HCT116 (cell line): Measurements from ENCODE around the gene AURKAIP1. TPM values are rescaled to one million over a fixed set of nuclear protein-coding genes. Genes with fewer than 3 reads are reported as not detected.

Experiments used
- ATAC-seq: fragments of 200-7000 bp; cut with Tn5 transposase; 2 replicates; pipeline ENCODE4 v1.9.1; 2020; ENCODE audit warnings: mild to moderate bottlenecking, moderate library complexity
- BruUV-seq: library from RNA; stranded (reverse); fragments of 400-500 nt; replicated peaks from 2 replicates; lab custom pipeline; 2021; lab: Mats Ljungman, UMichigan
- CTCF ChIA-PET: fragments of 300-600 bp; sonication (Branson Sonifier 250); formaldehyde crosslinking; loops from one replicate; lab custom pipeline; 2021; ENCODE audit warnings: antibody characterized with exemption; lab: Charles Lee
- POLR2A ChIA-PET: fragments of 300-600, 350-600 bp; sonication (Branson Sonifier 250); formaldehyde crosslinking; loops from one replicate; lab custom pipeline; 2021; ENCODE audit warnings: antibody characterized with exemption; lab: Charles Lee
- RAD21 ChIA-PET, 2 experiments: fragments of 300-600 bp; sonication (Branson Sonifier 250); formaldehyde crosslinking; loops; one replicate each; lab custom pipeline; 2023; ENCODE audit warnings: low total read pairs in 2 of 2; ENCODE audit not compliant: uncharacterized antibody in 2 of 2, unreplicated experiment in 2 of 2, low non-redundant PET in 1 of 2; lab: Charles Lee
- DNase-seq: peaks from one replicate; pipeline ENCODE4 v3.0.0-alpha.2; 2010; ENCODE audit warnings: low read depth, low spot score
- H2AFZ ChIP-seq: fragments of 200-600 bp; shearing (Covaris generic), sonication (generic); 2 replicates; pipeline ENCODE4 v1.6.1; 2017; ENCODE audit warnings: low read depth, mixed run types, mixed read lengths, antibody characterized with exemption, low read length; ENCODE audit not compliant: poor library complexity, severe bottlenecking
- H3K27ac ChIP-seq: 2 replicates; pipeline ENCODE4 v1.5.1; 2012; ENCODE audit warnings: low read depth, low read length
- H3K27me3 ChIP-seq: fragments of 200-600 bp; sonication (generic); 2 replicates; pipeline ENCODE4 v1.6.1; 2016; ENCODE audit warnings: mixed run types, low read length, mixed read lengths; ENCODE audit not compliant: insufficient read depth
- H3K36me3 ChIP-seq, 2 experiments: fragments of 200-500 bp in 1 of 2; fragments of 200-600 bp in 1 of 2; sonication (Bioruptor generic) in 1 of 2; sonication (generic) in 1 of 2; 2 replicates each; pipeline versions ENCODE4 v1.5.1 to v1.6.1; 2014 to 2016; ENCODE audit warnings: low read length in 2 of 2, inconsistent platforms in 1 of 2, mixed read lengths in 1 of 2, mixed run types in 1 of 2; ENCODE audit not compliant: insufficient read depth in 2 of 2, control insufficient read depth in 1 of 2
- H3K4me1 ChIP-seq, 2 experiments: fragments of 200-600 bp in 1 of 2; sonication (generic) in 1 of 2; 2 replicates each; pipeline versions ENCODE4 v1.5.1 to v1.6.1; 2012 to 2017; ENCODE audit warnings: low read length in 2 of 2, inconsistent platforms in 1 of 2, mild to moderate bottlenecking in 1 of 2, mixed read lengths in 1 of 2, mixed run types in 1 of 2, moderate library complexity in 1 of 2; ENCODE audit not compliant: insufficient read depth in 2 of 2, control insufficient read depth in 1 of 2
- H3K4me2 ChIP-seq: fragments of 200-600 bp; sonication (generic); 2 replicates; pipeline ENCODE4 v1.6.1; 2017; ENCODE audit warnings: mixed run types, low read length, mixed read lengths
- H3K4me3 ChIP-seq, 2 experiments: fragments of 200-600 bp in 1 of 2; sonication (generic) in 1 of 2; replicated peaks in 1 of 2; 2 replicates each; pipeline ENCODE4 v1.5.1; 2011 to 2016; ENCODE audit warnings: low read length in 2 of 2, control low read depth in 1 of 2, low read depth in 1 of 2, mild to moderate bottlenecking in 1 of 2, mixed read lengths in 1 of 2, mixed run types in 1 of 2
- H3K79me2 ChIP-seq: fragments of 200-600 bp; sonication (generic); 2 replicates; pipeline ENCODE4 v1.6.1; 2017; ENCODE audit warnings: mild to moderate bottlenecking, mixed run types, low read length, moderate library complexity, mixed read lengths; ENCODE audit not compliant: insufficient read depth
- H3K9ac ChIP-seq: fragments of 200-600 bp; sonication (generic); 2 replicates; pipeline ENCODE4 v1.6.1; 2016; ENCODE audit warnings: low read length, mixed read lengths
- H3K9me2 ChIP-seq: fragments of 200-600 bp; sonication (generic), shearing (Covaris generic); 2 replicates; pipeline ENCODE4 v1.6.1; 2017; ENCODE audit warnings: mixed run types, mild to moderate bottlenecking, moderate library complexity; ENCODE audit not compliant: insufficient read depth
- H3K9me3 ChIP-seq, 2 experiments: fragments of 200-500 bp in 1 of 2; fragments of 200-600 bp in 1 of 2; sonication (Bioruptor generic) in 1 of 2; sonication (generic) in 1 of 2; 2 replicates each; pipeline ENCODE4 v1.6.1; 2014 to 2017; ENCODE audit warnings: low read length in 2 of 2, mixed read lengths in 2 of 2, inconsistent platforms in 1 of 2, low read depth in 1 of 2, mild to moderate bottlenecking in 1 of 2, mixed run types in 1 of 2, moderate library complexity in 1 of 2; ENCODE audit not compliant: control insufficient read depth in 1 of 2, insufficient read depth in 1 of 2
- H4K20me1 ChIP-seq: fragments of 200-600 bp; sonication (generic), shearing (Covaris generic); 2 replicates; pipeline ENCODE4 v1.6.1; 2017; ENCODE audit warnings: mixed run types, mild to moderate bottlenecking, moderate library complexity; ENCODE audit not compliant: insufficient read depth
- CBX3 ChIP-seq: IDR thresholded peaks from 2 replicates; pipeline ENCODE4 v1.6.1; 2012; ENCODE audit warnings: low read depth
- CEBPB ChIP-seq: IDR thresholded peaks from 2 replicates; pipeline ENCODE4 v1.6.1; 2012; ENCODE audit warnings: low read depth
- EGR1 ChIP-seq: IDR thresholded peaks from 2 replicates; pipeline ENCODE4 v1.6.1; 2012; ENCODE audit warnings: low read depth
- EZH2 ChIP-seq: fragments of 200-600 bp; sonication (generic); IDR thresholded peaks from 2 replicates; pipeline ENCODE4 v1.6.1; 2017; ENCODE audit warnings: antibody characterized with exemption, mixed run types
- POLR2A ChIP-seq: IDR thresholded peaks from 2 replicates; pipeline ENCODE4 v1.7.0; 2011; ENCODE audit warnings: borderline replicate concordance; ENCODE audit not compliant: insufficient read depth, insufficient read length; ENCODE audit errors: extremely low read depth
- POLR2AphosphoS5 ChIP-seq: IDR thresholded peaks from 2 replicates; pipeline ENCODE4 v1.6.1; 2011; ENCODE audit warnings: mild to moderate bottlenecking, low read depth, low read length, moderate library complexity
- RAD21 ChIP-seq: IDR thresholded peaks from 2 replicates; pipeline ENCODE4 v1.6.1; 2012; ENCODE audit warnings: low read depth, mild to moderate bottlenecking
- SIN3A ChIP-seq: IDR thresholded peaks from 2 replicates; pipeline ENCODE4 v1.6.1; 2012; ENCODE audit warnings: low read depth
- SRF ChIP-seq: IDR thresholded peaks from 2 replicates; pipeline ENCODE4 v1.6.1; 2012; ENCODE audit warnings: low read depth
- ZNF274 ChIP-seq: fragments of 200-500 bp; sonication (Bioruptor generic); IDR thresholded peaks from 2 replicates; pipeline ENCODE4 v1.6.1; 2014; ENCODE audit warnings: mild to moderate bottlenecking, low read depth, low read length, inconsistent platforms
- intact Hi-C: fragments of 100-400 bp; cut with micrococcal nuclease; formaldehyde crosslinking; loops from 2 replicates; pipeline ENCODE4 v1.10.0; 2022
- total RNA-seq: library from RNA; stranded (reverse); gene quantifications from one replicate; pipeline ENCODE4 v1.2.1, GENCODE V29; 2021; ENCODE audit not compliant: unreplicated experiment
- TF ChIP-seq, protein P1 (sequence below): IDR thresholded peaks from 2 replicates; pipeline ENCODE4 v1.6.1; 2011; ENCODE audit warnings: mild to moderate bottlenecking, low read length, moderate library complexity; ENCODE audit not compliant: insufficient replicate concordance; ENCODE audit errors: extremely low read depth

AURKAIP1 gene
- total RNA-seq, 1 experiment from 2014 or later = 200 TPM

GRCh38 chr1:1336931-1337792, 37.8 kb downstream of the AURKAIP1 start:
- peaks cover 4 to 36% of the 10 kb centered on the region in 2 experiments; a peak in 3 of 4 replicates for H3K4me1 ChIP-seq
- BruUV-seq = no TSS peak
- H3K9ac ChIP-seq = no peak overlapping the region
- H3K27ac ChIP-seq = peak overlapping the region; percentile 54
- TF ChIP-seq SRF = no peak
- TF ChIP-seq EGR1 = no peak
- no peak for TF ChIP-seq ZNF274
- no peak for TF ChIP-seq CEBPB
- no peak for TF ChIP-seq CBX3
- no peak for TF ChIP-seq POLR2A
- no peak for TF ChIP-seq EZH2
- no peak for TF ChIP-seq RAD21
- TF ChIP-seq SIN3A = no peak
- no peak for TF ChIP-seq POLR2AphosphoS5
- TF ChIP-seq, protein P1, sequence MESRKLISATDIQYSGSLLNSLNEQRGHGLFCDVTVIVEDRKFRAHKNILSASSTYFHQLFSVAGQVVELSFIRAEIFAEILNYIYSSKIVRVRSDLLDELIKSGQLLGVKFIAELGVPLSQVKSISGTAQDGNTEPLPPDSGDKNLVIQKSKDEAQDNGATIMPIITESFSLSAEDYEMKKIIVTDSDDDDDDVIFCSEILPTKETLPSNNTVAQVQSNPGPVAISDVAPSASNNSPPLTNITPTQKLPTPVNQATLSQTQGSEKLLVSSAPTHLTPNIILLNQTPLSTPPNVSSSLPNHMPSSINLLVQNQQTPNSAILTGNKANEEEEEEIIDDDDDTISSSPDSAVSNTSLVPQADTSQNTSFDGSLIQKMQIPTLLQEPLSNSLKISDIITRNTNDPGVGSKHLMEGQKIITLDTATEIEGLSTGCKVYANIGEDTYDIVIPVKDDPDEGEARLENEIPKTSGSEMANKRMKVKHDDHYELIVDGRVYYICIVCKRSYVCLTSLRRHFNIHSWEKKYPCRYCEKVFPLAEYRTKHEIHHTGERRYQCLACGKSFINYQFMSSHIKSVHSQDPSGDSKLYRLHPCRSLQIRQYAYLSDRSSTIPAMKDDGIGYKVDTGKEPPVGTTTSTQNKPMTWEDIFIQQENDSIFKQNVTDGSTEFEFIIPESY = no peak
- H3K79me2 ChIP-seq = peaks cover 25% of the 10 kb centered on the region; the same call in 1 of the 2 replicates
- DNase-seq (no peak), ATAC-seq (no peak)
- no peak overlapping the region for H2AFZ ChIP-seq
- peaks cover 7 to 40% of the 10 kb centered on the region in 2 experiments; a peak in 3 of 4 replicates for H3K36me3 ChIP-seq
- H3K4me2 ChIP-seq = peak overlapping the region; percentile 33; the same call in 1 of the 2 replicates
- POLR2A ChIA-PET = interaction anchor here (1.4 kb wide), 1 partner anchor 11 kb away, joined by 4 read pairs; no protein-coding TSS in a partner anchor
- RAD21 ChIA-PET = no interaction called here
- CTCF ChIA-PET = no interaction called here
- no peaks in the 10 kb centered on the region for H3K9me3 ChIP-seq
- H4K20me1 ChIP-seq = peaks cover 4% of the 10 kb centered on the region; the same call in 1 of the 2 replicates
- H3K4me3 ChIP-seq = no peak overlapping the region
- H3K27me3 ChIP-seq = no peaks in the 10 kb centered on the region
- no peaks in the 10 kb centered on the region for H3K9me2 ChIP-seq
- intact Hi-C loops = no loop called here
